Heart left ventricle (tissue), 13 donors: ENCODE results near the gene PLEKHG3.

Experiments
- POLR2A ChIP-seq, 2 donors: fragments of 450-650 bp; IDR thresholded peaks; one replicate each; pipeline ENCODE4 v1.6.1; 2017; ENCODE audit warnings: antibody characterized with exemption in 2 of 2, mild to moderate bottlenecking in 2 of 2, moderate library complexity in 2 of 2
- TF ChIP-seq, protein P1 (sequence below), 12 donors: fragments of 200-600 bp; sonication (generic) in 4 of 12; IDR thresholded peaks; one replicate each; pipeline versions ENCODE4 v1.5.0 to v1.8.0; 2018 to 2022; ENCODE audit warnings: antibody characterized with exemption in 12 of 12, mild to moderate bottlenecking in 5 of 12
- donor health status: ischemic (EF 13 %, LVEDD 7.1; RV severe dilation, severe dysfunction).
- donor health status: DM: no; HTN: yes; CAD: no.
- donor health status: DM: no; HTN: no; CAD: no.
- donor health status: ischemic (EF 25% LVEDD 6.9; RV normal size, moderate dysfunction).
- donor health status: ischemic (EF 25% LVEDD 5.7; RV mildly dilated, moderate dysfunction).
- donor health status: ischemic (EF 35%, LVEDD 5.7; RV mildly dilated, moderate dysfunction).
- donor health status: nonischemic (EF 11% LVEDD 7.7; RV severe dilation, severe dysfunction).
- donor health status: DM: yes; HTN: yes; CAD: no.
- donor health status: PGD.
- donor health status: ischemic (EF 29% LVEDD 5.4; RV normal size, mild dysfunction).
- donor health status: nonischemic (EF 23%, LVEDD 6.1; RV moderate dilation, normal function).

DNA sequence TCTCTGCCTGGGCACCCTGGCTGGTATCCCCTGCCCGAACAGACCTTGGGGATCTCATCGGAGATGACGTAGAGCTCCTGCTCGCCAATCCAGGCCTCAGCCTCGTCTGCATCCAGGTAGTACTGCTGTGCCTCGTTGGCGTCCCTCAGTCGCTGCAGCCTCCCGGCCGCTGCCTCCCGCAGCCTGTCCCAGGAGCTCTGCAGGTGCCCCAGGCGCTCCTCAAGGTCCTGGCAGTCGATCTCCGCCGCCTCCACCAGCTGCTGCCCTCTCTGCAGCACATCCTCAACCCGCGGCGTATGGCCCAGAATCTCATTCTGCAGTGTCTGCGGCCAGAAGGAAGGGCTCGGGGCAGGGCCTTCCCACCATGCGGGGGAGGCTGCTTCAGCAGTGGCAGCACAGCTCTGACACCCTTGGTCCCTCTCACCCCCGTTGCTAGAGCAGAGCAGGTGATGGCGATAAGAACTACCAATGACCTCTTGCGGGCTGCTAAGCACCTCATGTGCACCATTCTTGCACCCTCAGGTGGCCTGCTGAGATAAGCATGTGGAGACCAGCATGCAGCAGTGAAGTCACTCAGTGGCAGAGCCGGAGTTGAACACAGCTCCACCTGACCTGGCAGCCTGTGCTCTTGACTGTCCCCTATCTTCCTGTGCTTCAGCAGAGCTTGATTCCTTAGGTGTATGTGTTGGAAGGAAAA, 71.0 kb downstream of the PLEKHG3 start:
- TF ChIP-seq, protein P1, sequence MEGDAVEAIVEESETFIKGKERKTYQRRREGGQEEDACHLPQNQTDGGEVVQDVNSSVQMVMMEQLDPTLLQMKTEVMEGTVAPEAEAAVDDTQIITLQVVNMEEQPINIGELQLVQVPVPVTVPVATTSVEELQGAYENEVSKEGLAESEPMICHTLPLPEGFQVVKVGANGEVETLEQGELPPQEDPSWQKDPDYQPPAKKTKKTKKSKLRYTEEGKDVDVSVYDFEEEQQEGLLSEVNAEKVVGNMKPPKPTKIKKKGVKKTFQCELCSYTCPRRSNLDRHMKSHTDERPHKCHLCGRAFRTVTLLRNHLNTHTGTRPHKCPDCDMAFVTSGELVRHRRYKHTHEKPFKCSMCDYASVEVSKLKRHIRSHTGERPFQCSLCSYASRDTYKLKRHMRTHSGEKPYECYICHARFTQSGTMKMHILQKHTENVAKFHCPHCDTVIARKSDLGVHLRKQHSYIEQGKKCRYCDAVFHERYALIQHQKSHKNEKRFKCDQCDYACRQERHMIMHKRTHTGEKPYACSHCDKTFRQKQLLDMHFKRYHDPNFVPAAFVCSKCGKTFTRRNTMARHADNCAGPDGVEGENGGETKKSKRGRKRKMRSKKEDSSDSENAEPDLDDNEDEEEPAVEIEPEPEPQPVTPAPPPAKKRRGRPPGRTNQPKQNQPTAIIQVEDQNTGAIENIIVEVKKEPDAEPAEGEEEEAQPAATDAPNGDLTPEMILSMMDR (IDR thresholded peaks at IDR 0.05) = no peak
- no peak for TF ChIP-seq POLR2A (IDR thresholded peaks at IDR 0.05)
